Measurements from ENCODE around the gene C11orf24.

C11orf24 gene

DNA sequence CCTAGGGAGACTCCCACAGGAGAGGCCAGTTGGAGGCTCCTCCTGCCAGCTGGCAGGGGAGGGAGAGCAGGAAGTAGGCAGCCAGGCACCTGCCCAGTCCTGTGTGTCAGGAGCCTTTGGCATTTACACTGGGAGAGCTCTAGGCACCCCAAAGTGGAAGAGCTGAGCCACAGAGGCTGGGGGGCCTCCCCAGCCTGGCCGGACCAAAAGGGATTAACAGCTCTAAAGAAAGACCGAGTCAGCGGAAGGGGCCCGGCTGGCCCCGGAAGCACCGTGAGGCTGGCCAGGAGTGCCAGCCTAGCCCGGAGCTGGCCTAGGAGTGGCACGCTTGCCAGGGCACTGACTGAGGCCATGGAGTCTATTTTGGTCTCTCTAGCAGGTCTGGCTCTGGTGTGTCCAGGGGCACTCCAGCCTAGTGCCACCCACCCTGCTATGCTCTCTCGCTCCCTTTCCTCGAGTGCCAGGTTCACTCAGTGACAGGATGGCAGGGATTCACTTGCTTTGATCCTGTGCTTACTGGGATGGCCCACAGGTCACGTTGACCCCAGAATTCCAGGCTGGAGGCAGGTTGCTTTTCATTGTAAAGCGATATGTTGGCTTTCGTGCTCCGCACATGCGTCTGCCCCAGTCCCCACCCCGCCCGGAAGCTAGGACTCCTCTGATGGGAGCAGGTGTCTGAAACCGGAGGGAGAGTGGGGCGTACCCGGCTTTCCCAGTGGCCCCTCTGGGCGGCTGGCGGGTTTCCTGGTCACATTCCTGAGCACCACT lies 55.4 kb downstream of the C11orf24 start:
- H3K27ac ChIP-seq: peak overlapping the region; percentile 21
- TF ChIP-seq, protein P1, sequence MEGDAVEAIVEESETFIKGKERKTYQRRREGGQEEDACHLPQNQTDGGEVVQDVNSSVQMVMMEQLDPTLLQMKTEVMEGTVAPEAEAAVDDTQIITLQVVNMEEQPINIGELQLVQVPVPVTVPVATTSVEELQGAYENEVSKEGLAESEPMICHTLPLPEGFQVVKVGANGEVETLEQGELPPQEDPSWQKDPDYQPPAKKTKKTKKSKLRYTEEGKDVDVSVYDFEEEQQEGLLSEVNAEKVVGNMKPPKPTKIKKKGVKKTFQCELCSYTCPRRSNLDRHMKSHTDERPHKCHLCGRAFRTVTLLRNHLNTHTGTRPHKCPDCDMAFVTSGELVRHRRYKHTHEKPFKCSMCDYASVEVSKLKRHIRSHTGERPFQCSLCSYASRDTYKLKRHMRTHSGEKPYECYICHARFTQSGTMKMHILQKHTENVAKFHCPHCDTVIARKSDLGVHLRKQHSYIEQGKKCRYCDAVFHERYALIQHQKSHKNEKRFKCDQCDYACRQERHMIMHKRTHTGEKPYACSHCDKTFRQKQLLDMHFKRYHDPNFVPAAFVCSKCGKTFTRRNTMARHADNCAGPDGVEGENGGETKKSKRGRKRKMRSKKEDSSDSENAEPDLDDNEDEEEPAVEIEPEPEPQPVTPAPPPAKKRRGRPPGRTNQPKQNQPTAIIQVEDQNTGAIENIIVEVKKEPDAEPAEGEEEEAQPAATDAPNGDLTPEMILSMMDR (conservative IDR thresholded peaks at IDR 0.05): no peak
- no peak for TF ChIP-seq ZFX (IDR thresholded peaks at IDR 0.05)

DNA sequence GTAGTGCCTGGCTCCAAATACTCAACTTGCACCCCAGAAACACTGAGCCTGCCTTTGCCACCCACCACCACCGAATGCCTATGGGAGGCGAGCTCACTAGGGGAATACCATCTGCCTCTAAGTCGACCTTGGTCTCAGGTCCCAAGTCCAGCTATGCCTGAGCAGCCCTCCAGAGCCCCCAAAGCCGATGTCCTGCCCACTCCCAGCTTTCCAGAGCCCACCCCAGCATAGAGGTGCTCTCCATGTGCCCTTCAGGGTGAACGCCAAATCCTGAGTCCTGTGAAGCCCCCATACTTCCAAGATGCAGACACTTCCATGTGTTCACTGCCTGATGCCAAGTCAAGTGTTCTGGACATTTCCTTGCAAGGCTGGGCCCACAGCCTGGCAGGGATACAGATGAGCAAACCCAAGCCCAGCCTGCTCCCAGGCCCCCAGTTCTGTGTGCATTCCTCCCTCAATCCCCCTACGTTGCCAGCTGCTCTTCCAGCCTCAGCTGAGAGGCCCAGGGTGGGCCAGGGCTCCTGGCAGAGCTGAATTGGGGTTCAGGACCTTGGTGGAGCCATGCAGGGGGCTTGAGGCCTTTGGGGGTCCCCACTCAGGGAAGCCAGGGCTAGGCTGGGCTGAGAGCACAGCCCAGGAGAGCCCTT lies 56.1 kb downstream of the C11orf24 start:
- H3K27ac ChIP-seq: peak overlapping the region; percentile 21
- TF ChIP-seq, protein P1 (conservative IDR thresholded peaks at IDR 0.05): no peak
- no peak for TF ChIP-seq ZFX (IDR thresholded peaks at IDR 0.05)

DNA sequence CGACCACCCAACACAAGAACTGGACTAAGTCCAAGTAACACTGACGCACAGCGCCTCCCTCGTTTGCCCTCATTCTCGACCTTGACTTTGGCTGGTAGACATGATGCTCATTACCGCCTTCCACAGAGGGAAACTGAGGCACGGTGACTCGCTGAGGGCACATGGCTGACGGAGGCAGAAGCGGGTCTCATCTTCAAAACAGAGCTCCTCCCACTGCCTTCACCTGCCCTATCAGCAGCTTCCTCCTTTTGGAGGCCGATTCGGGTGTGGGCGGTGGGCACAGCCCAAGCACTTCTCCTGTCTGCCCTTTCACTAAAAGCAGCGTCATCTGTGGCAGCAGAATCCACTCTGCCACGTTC lies 56.7 kb downstream of the C11orf24 start:
- TF ChIP-seq, protein P1 (conservative IDR thresholded peaks at IDR 0.05): no peak
- no peak for TF ChIP-seq ZFX (IDR thresholded peaks at IDR 0.05)
- no peak overlapping the region for H3K27ac ChIP-seq

DNA sequence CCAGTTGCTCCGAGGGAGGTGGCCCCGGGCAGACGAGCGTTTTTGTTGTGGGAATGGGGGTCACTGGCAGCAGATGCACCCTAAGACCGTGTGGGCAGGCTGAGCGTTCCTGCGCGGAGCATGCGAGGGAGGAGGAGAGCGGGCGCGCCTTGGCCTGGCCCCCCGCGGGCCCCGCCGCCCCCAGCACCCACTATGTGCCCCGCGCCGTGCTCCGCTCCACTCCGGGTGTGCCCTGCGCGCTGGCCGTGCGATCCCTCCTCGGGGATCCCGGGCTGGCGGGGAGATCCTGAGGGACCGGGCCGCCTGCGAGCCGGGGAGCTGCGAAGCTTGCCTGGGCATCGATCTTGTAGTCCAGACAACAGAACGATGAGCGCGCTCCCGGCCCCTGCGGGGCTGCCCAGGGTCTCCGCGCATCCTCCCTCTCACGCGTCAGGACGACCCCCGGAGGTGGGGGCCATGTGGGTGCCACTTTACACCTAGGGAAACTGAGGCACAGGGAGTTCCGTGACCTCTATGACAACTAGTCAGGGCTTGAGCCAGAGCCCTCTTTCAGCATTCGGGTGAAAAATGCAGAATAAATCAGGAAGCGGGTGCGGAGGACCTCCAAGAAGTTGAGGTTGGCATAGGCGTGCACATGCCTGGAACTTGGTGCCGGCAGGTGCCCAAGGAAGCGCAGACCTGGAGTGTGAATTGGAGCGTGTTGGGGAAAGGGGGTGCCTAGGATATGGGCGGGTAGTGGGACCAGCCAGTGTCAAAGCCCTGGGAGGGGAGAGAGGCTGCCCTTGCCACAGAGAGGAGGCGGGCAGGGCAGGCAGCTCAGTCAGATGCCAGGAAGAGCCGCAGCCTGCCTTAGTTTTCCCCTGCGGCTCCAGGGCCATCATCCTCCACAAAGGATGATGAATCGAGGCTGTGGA lies 57.3 kb downstream of the C11orf24 start:
- H3K27ac ChIP-seq: peak overlapping the region; percentile 98
- TF ChIP-seq, protein P1 (conservative IDR thresholded peaks at IDR 0.05): no peak

DNA sequence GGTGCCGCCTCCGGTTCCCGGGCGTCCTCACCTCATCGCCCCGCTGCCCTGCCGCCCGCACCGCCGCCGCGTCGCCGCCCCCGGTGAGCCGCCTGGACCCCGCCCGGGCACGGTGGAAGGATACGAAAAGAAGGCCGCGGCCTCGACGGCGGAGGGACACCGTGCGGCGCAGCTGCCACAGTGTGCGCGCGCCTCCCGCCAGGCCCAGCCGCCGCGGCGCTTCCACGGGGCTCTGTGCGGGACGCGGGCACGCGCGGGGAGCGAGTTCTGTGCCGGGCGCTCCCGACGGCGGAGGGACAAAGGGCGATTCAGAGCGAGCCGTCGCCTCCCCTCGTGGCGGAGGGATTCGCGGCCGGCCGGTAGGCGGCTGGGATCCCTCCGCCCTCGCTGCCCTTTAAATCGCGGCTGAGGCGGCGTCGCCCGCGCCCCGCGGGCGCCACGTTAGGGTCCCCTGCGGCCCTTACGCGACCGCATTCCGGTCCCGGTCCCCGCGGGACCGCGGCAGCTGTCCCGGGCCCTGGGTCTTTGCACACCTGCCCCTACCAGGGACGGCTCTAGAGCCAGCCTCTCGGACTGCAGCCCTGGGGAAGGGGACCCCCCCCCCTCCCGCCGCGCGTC lies 58.1 kb downstream of the C11orf24 start:
- TF ChIP-seq, protein P1 (conservative IDR thresholded peaks at IDR 0.05): no peak
- TF ChIP-seq ZFX (IDR thresholded peaks at IDR 0.05): peak; percentile 88
- H3K27ac ChIP-seq: peak overlapping the region; percentile 98

DNA sequence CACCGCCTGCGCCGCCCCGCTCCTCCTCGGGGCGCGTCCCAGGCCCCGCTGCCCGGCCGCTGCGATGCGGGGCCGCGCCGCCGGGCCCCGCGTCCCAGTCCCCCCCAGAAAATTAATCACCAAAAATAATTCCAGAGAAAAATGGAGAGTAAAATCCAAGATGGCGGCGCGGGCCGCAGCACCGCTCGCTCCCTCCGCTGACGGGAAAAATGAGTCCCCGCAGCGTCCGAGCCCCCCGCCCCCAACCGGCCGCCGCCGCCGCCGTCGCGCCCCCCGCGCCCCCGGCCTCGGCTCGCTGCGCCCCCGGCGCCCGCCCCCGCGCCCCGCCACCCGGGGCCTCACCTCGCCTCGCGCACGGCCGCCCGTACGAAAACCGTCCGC lies 58.6 kb downstream of the C11orf24 start, which contains the start of gene KMT5B:
KMT5B (minus strand) TSS at position 162 of the 381 bp plus-strand sequence. CDS start 23,220 bp downstream, outside the sequence.
- H3K27ac ChIP-seq: peak within 1 kb of the TSS; percentile 98

More for the DNA sequence above, 58.6 kb downstream of the C11orf24 start, which contains the start of gene KMT5B:
- TF ChIP-seq, protein P1 (conservative IDR thresholded peaks at IDR 0.05): no peak
- TF ChIP-seq ZFX (IDR thresholded peaks at IDR 0.05): no peak

All from C4-2B (cell line).